ENCODE data around the gene TBC1D24.

The TBC1D24 gene

GRCh38 chr16:2450535-2450934 is 24.4 kb upstream of the TBC1D24 start:
- no peak for TF ChIP-seq CTCF (IDR thresholded peaks at IDR 0.05; ENCODE audit: borderline replicate concordance, control extremely low read depth, extremely low read depth, insufficient read depth, missing control alignments)
- DNase-seq (ENCODE audit: low spot score), result no peak

GRCh38 chr16:2450975-2451381 is 23.9 kb upstream of the TBC1D24 start:
- no peak for DNase-seq (ENCODE audit: low spot score)
- no peak for TF ChIP-seq CTCF (IDR thresholded peaks at IDR 0.05; ENCODE audit: borderline replicate concordance, control extremely low read depth, extremely low read depth, insufficient read depth, missing control alignments)
- in situ Hi-C loops (cut with MboI; ENCODE audit: low sequenced_read_pairs, unreplicated experiment), result no loop called here

More at GRCh38 chr16:2450535-2450934, 24.4 kb upstream of the TBC1D24 start:
- in situ Hi-C loops (cut with MboI; ENCODE audit: low sequenced_read_pairs, unreplicated experiment), result no loop called here

- no peak for TF ChIP-seq CTCF (IDR thresholded peaks at IDR 0.05; ENCODE audit: borderline replicate concordance, control extremely low read depth, extremely low read depth, insufficient read depth, missing control alignments)
- in situ Hi-C loops (cut with MboI; ENCODE audit: low sequenced_read_pairs, unreplicated experiment), result no loop called here
- DNase-seq (ENCODE audit: low spot score), result no peak
Observed at GRCh38 chr16:2451851-2452320, 23.0 kb upstream of the TBC1D24 start.

GRCh38 chr16:2452650-2453049 is 22.3 kb upstream of the TBC1D24 start:
- TF ChIP-seq CTCF (IDR thresholded peaks at IDR 0.05; ENCODE audit: borderline replicate concordance, control extremely low read depth, extremely low read depth, insufficient read depth, missing control alignments), result no peak
- in situ Hi-C loops (cut with MboI; ENCODE audit: low sequenced_read_pairs, unreplicated experiment), result no loop called here
- no peak for DNase-seq (ENCODE audit: low spot score)

- in situ Hi-C loops (cut with MboI; ENCODE audit: low sequenced_read_pairs, unreplicated experiment), result no loop called here
- no peak for DNase-seq (ENCODE audit: low spot score)
- TF ChIP-seq CTCF (IDR thresholded peaks at IDR 0.05; ENCODE audit: borderline replicate concordance, control extremely low read depth, extremely low read depth, insufficient read depth, missing control alignments), result no peak
Observed at GRCh38 chr16:2455081-2455845, 19.7 kb upstream of the TBC1D24 start.

- no peak for TF ChIP-seq CTCF (IDR thresholded peaks at IDR 0.05; ENCODE audit: borderline replicate concordance, control extremely low read depth, extremely low read depth, insufficient read depth, missing control alignments)
- in situ Hi-C loops (cut with MboI; ENCODE audit: low sequenced_read_pairs, unreplicated experiment), result no loop called here
- no peak for DNase-seq (ENCODE audit: low spot score)
Observed at GRCh38 chr16:2456551-2457153, 18.3 kb upstream of the TBC1D24 start.

Data from GM13976 (cell line).